OCI-LY1 (cell line): ENCODE data around the gene TMEM37.

Experiments
- H2AFZ ChIP-seq: fragments of 200-600 bp; sonication (generic), shearing (Covaris generic); 2 replicates; pipeline ENCODE4 v1.6.0; 2014; ENCODE audit warnings: antibody characterized with exemption, mild to moderate bottlenecking, low read length
- H3F3A ChIP-seq: fragments of 200-600 bp; sonication (generic), shearing (Covaris generic); 2 replicates; pipeline ENCODE4 v1.6.0; 2014; ENCODE audit warnings: mild to moderate bottlenecking, antibody characterized with exemption, low read length, moderate library complexity; ENCODE audit not compliant: insufficient read depth
- H3K27ac ChIP-seq: fragments of 200-600 bp; sonication (generic); 2 replicates; pipeline ENCODE4 v1.5.1; 2014; ENCODE audit warnings: low read length, mixed run types, mild to moderate bottlenecking, low read depth; ENCODE audit not compliant: poor library complexity, severe bottlenecking
- H3K27me3 ChIP-seq: fragments of 200-600 bp; sonication (generic); 2 replicates; pipeline ENCODE4 v1.6.0; 2014; ENCODE audit warnings: antibody characterized with exemption, mild to moderate bottlenecking, low read length, moderate library complexity; ENCODE audit not compliant: insufficient read depth
- H3K36me3 ChIP-seq: fragments of 200-600 bp; sonication (generic); 2 replicates; pipeline ENCODE4 v1.6.1; 2014; ENCODE audit warnings: mild to moderate bottlenecking, antibody characterized with exemption, low read length, moderate library complexity, mixed read lengths; ENCODE audit not compliant: insufficient read depth
- H3K4me1 ChIP-seq: fragments of 200-600 bp; sonication (generic); 2 replicates; pipeline ENCODE4 v1.5.1; 2014; ENCODE audit warnings: mild to moderate bottlenecking, low read length, moderate library complexity; ENCODE audit not compliant: insufficient read depth, severe bottlenecking
- H3K4me2 ChIP-seq: fragments of 200-600 bp; sonication (generic), shearing (Covaris generic); 2 replicates; pipeline ENCODE4 v1.6.1; 2014; ENCODE audit warnings: low read length
- H3K4me3 ChIP-seq: fragments of 200-600 bp; sonication (generic); 2 replicates; pipeline ENCODE4 v1.5.1; 2014; ENCODE audit warnings: low read length, low read depth, mild to moderate bottlenecking, mixed read lengths; ENCODE audit not compliant: poor library complexity, severe bottlenecking
- H3K79me2 ChIP-seq: fragments of 200-600 bp; shearing (Covaris generic); 2 replicates; pipeline ENCODE4 v1.6.1; 2016; ENCODE audit warnings: mixed run types, low read length, mixed read lengths; ENCODE audit not compliant: insufficient read depth
- H3K9ac ChIP-seq: fragments of 200-600 bp; sonication (generic), shearing (Covaris generic); 2 replicates; pipeline ENCODE4 v1.6.1; 2014; ENCODE audit warnings: mild to moderate bottlenecking, low read length, mixed read lengths
- H3K9me2 ChIP-seq: fragments of 200-600 bp; sonication (generic), shearing (Covaris generic); 2 replicates; pipeline ENCODE4 v1.6.1; 2014; ENCODE audit warnings: low read depth, mild to moderate bottlenecking, low read length, mixed read lengths
- H3K9me3 ChIP-seq: fragments of 200-600 bp; shearing (Covaris generic); 2 replicates; pipeline ENCODE4 v1.6.1; 2014; ENCODE audit warnings: low read length, mixed read lengths
- H4K20me1 ChIP-seq: fragments of 200-600 bp; sonication (generic), shearing (Covaris generic); 2 replicates; pipeline ENCODE4 v1.6.0; 2016; ENCODE audit warnings: mild to moderate bottlenecking, low read length; ENCODE audit not compliant: insufficient read depth
- CTCF ChIP-seq: fragments of 200-600 bp; sonication (generic), shearing (Covaris generic); IDR thresholded peaks from 2 replicates; pipeline ENCODE4 v1.5.1; 2017; ENCODE audit warnings: mild to moderate bottlenecking, antibody characterized with exemption, low read length, moderate library complexity, mixed read lengths
- EZH2 ChIP-seq: fragments of 200-600 bp; sonication (generic), shearing (Covaris generic); IDR thresholded peaks from 2 replicates; pipeline ENCODE4 v1.8.0; 2017; ENCODE audit warnings: borderline replicate concordance, mixed run types, mild to moderate bottlenecking, antibody characterized with exemption, low read length, moderate library complexity, mixed read lengths

Gene TMEM37

GRCh38 chr2:119481501-119482455, 50.1 kb downstream of the TMEM37 start:
- H3K79me2 ChIP-seq, result no peaks in the 10 kb centered on the region
- no peaks in the 10 kb centered on the region for H3K9me3 ChIP-seq
- no peaks in the 10 kb centered on the region for H3K4me1 ChIP-seq
- H3K9ac ChIP-seq, result no peak overlapping the region
- no peaks in the 10 kb centered on the region for H3K9me2 ChIP-seq
- H3K36me3 ChIP-seq, result no peaks in the 10 kb centered on the region
- H3F3A ChIP-seq, result no peaks in the 10 kb centered on the region
- no peak overlapping the region for H2AFZ ChIP-seq
- H3K4me2 ChIP-seq, result no peak overlapping the region
- H4K20me1 ChIP-seq, result no peaks in the 10 kb centered on the region
- TF ChIP-seq CTCF (no peak), EZH2 (no peak)
- H3K27ac ChIP-seq, result no peak overlapping the region
- no peak overlapping the region for H3K4me3 ChIP-seq
- H3K27me3 ChIP-seq, result 0 out of 2 replicates have a peak, but pooled peaks cover 6% of the 10 kb centered on the region

GRCh38 chr2:119482481-119483394, 51.1 kb downstream of the TMEM37 start:
- Histone ChIP-seq H3K27me3 (0 out of 2 replicates have a peak, but pooled peaks cover 9% of the 10 kb centered on the region), H3K4me2 (no peak overlapping the region), H2AFZ (no peak overlapping the region), H3K9me2 (no peaks in the 10 kb centered on the region), H3K9ac (no peak overlapping the region), H3K9me3 (no peaks in the 10 kb centered on the region), H3K79me2 (no peaks in the 10 kb centered on the region), H3K4me1 (no peaks in the 10 kb centered on the region), H3F3A (no peaks in the 10 kb centered on the region), H3K36me3 (no peaks in the 10 kb centered on the region), H3K4me3 (no peak overlapping the region), H4K20me1 (no peaks in the 10 kb centered on the region), H3K27ac (no peak overlapping the region)
- TF ChIP-seq EZH2, result no peak
- TF ChIP-seq CTCF, result no peak

GRCh38 chr2:119483395-119483753, 51.7 kb downstream of the TMEM37 start:
- Histone ChIP-seq H3K27ac (no peak overlapping the region), H3F3A (no peaks in the 10 kb centered on the region), H2AFZ (no peak overlapping the region), H3K9ac (no peak overlapping the region), H3K4me3 (no peak overlapping the region), H3K4me2 (no peak overlapping the region), H3K9me2 (no peaks in the 10 kb centered on the region), H3K9me3 (no peaks in the 10 kb centered on the region), H3K79me2 (no peaks in the 10 kb centered on the region), H4K20me1 (no peaks in the 10 kb centered on the region), H3K36me3 (no peaks in the 10 kb centered on the region), H3K27me3 (0 out of 2 replicates have a peak, but pooled peaks cover 9% of the 10 kb centered on the region), H3K4me1 (no peaks in the 10 kb centered on the region)
- TF ChIP-seq CTCF (no peak), EZH2 (no peak)
